Suprapubic skin (tissue), 3 donors: Measurements from ENCODE around the gene CPNE7.

Experiments used
- POLR2A ChIP-seq, 2 donors: fragments of 450-650 bp; IDR thresholded peaks; one replicate each; pipeline ENCODE4 v1.6.1; 2017; ENCODE audit warnings: antibody characterized with exemption in 2 of 2, mild to moderate bottlenecking in 2 of 2, moderate library complexity in 2 of 2
- TF ChIP-seq, protein P1 (sequence below), 2 donors: fragments of 200-600 bp in 1 of 2; fragments of 450-650 bp in 1 of 2; sonication (generic) in 1 of 2; IDR thresholded peaks; one replicate each; pipeline ENCODE4 v1.5.1; 2016 to 2019; ENCODE audit warnings: antibody characterized with exemption in 2 of 2, mild to moderate bottlenecking in 1 of 2, moderate library complexity in 1 of 2

GRCh38 chr16:89571636-89572035 lies 3.9 kb upstream of the CPNE7 start:
- TF ChIP-seq, protein P1, sequence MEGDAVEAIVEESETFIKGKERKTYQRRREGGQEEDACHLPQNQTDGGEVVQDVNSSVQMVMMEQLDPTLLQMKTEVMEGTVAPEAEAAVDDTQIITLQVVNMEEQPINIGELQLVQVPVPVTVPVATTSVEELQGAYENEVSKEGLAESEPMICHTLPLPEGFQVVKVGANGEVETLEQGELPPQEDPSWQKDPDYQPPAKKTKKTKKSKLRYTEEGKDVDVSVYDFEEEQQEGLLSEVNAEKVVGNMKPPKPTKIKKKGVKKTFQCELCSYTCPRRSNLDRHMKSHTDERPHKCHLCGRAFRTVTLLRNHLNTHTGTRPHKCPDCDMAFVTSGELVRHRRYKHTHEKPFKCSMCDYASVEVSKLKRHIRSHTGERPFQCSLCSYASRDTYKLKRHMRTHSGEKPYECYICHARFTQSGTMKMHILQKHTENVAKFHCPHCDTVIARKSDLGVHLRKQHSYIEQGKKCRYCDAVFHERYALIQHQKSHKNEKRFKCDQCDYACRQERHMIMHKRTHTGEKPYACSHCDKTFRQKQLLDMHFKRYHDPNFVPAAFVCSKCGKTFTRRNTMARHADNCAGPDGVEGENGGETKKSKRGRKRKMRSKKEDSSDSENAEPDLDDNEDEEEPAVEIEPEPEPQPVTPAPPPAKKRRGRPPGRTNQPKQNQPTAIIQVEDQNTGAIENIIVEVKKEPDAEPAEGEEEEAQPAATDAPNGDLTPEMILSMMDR (IDR thresholded peaks at IDR 0.05) = no peak
- no peak for TF ChIP-seq POLR2A (IDR thresholded peaks at IDR 0.05)
